ENCODE data around the gene IL4I1.

The IL4I1 gene

GRCh38 chr19:49924004-49924880, 27.6 kb upstream of the IL4I1 start:
- no peak for DNase-seq (ENCODE audit: low read depth, low spot score)

GRCh38 chr19:49923055-49924003, 26.6 kb upstream of the IL4I1 start:
- DNase-seq (ENCODE audit: low read depth, low spot score): no peak

GRCh38 chr19:49921871-49922795, 25.4 kb upstream of the IL4I1 start:
- DNase-seq (ENCODE audit: low read depth, low spot score): no peak

DNA sequence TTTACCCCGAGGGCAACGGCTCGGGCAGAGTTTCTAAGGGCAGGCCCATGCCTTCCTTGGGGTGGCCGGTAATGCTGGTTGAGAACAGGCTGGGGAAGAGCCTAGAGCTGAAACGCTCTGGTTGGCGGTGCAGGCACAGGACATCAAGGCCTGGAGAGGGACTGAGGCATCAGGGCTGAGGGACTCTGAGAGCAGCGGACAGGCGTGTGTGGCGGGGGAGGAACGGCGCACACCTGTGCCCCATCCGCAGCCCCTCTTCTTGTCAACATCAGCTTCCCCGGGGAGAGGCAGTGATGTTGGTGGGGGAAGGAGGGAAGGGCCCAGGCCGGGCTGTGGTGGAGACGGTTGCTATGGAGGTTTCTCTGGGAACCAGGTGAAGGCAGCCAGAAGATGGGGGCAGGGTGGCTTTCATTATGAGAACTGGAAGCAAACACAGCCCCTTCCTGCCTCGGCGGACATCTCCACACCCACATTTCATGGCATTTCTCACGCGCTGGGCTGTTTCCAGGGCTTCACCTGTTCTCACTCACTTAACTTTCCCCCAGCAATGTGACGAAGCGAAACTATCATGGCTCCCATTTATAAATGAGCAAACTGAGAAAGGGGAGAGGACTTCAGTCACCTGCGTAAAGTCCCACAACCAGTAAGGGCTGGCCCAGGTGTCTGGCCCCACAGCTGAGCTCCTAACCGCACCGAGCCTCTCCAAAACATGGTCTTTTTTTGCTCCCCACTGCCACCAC, 24.1 kb upstream of the IL4I1 start:
- DNase-seq (ENCODE audit: low read depth, low spot score): no peak

GRCh38 chr19:49918089-49918488, 21.4 kb upstream of the IL4I1 start:
- DNase-seq (ENCODE audit: low read depth, low spot score): no peak

- DNase-seq (ENCODE audit: low read depth, low spot score): no peak
These were observed 20.4 kb upstream of the IL4I1 start for GRCh38 chr19:49916839-49917733.

GRCh38 chr19:49915271-49915670, 18.6 kb upstream of the IL4I1 start:
- DNase-seq (ENCODE audit: low read depth, low spot score): no peak

DNA sequence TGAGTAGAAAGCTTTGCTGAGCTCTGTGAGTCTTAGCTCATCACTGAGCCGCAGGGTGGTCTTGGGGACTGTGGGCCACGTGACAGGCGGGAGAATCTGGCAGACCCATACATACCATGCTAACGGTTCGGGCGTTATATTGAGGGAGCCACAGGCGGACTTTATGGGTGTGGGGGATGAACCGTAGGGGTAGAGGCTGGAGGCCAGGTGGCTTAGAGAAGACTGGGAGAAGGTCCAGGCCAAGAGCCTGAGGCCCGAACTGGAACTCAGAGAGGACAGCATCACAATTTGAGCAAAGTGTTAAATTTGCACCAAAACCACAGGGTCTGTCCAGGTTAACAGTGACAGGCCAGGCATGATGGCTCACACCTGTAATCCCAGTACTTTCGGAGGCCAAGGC, 17.0 kb upstream of the IL4I1 start:
- no peak for DNase-seq (ENCODE audit: low read depth, low spot score)

DNA sequence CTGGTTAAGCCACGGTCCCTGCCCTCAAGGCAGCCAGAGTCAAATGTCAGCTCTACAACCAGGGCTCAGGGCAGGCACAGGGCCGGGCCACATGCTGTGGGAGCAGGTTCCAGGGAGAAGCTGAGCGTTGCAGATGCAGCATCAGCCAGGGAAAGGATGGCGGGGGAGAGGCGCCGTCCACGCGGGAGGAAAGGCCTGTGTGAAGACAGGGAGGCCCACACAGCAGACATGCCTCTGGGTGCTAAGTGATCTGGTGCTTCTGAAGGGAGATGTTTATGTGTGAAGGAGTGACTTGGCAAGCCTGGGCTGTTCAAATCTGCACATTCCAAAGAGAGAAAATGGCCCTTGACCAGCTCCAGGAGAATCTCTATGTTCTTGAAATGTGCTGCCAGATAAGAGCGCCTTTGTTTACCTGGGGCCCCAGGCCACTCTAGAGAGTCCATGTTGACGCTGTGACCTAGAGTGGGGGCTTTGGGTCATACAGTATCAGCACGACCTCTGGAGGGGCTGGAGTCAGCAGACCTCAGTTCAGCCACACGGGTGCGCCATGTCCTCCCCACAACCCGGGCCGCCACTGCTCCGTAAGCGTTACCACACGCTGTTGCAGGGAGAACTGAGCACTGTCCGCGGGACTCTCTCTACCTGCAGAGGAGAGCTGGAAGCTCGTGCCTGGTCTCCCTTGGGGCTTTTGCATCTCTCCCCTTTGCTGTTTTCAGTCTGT, 16.4 kb upstream of the IL4I1 start:
- no peak for DNase-seq (ENCODE audit: low read depth, low spot score)

- DNase-seq (ENCODE audit: low read depth, low spot score): no peak
These were observed 14.9 kb upstream of the IL4I1 start for GRCh38 chr19:49911381-49912145.

DNA sequence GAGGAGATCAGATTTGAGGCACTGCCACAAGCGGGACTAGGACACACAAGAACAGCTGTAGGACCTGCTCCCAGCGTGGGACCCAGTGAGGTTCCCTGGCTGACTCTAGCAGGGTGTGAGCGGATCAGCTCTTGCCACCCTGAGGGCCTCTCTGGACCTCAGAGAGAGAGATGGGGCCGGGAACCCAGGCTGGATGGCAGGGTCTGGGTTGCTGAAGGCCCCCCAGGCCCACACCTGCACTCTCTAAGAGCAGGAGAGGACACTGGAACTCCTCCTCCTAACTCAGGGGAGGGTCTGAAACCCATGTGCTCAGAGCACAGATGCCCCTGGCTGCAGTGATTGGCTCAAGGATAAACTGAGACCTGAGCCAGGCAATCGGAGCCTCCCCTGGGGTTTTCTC, 13.5 kb upstream of the IL4I1 start:
- no peak for DNase-seq (ENCODE audit: low read depth, low spot score)

DNA sequence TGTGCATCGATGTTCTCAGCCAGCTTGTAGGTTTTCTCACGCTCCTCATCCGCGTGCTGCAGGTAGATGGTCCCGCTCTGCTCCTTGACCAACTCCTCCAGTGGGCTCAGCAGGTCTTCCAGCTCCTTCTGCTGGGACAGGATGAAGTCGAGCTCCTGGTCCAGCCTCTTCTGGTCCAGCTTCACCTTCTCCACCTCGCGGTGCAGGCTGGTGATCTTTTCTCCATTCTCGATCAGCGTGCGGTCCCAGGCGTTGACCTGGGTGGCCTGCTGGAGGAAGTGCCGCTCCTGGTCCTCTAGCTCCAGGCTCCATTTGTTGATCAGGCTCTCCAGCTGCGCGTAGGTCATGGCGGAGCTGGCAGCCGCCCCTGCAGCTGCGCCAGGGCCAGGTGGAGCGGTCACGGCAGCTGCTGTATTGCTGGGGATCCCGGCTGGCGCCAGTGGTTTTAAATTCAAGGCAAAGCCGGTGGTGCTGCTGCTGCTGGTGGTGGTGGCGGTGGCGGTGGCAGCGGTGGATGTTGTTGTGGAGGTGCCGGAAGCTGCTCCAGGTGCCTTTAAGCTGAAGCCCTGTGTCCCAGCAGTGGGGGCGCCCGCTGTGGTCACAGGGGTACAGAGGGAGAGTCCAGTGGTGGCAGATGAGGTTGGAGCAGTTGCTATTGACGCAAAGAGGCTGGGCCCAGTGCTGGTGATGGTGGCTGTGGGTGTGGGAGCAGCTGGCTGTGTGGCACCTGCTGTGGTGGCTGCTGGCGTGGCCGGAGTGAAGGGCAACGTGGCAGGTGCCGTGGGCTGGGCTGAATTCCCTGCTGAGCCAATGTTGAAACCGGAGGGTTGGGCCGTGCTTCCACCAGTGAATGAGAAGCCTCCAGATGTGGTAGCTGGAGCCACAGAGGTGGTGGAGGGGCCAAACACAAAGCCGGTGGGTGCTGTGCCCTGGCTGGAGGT, 12.1 kb upstream of the IL4I1 start:
- no peak for DNase-seq (ENCODE audit: low read depth, low spot score)

- DNase-seq (ENCODE audit: low read depth, low spot score): no peak
These were observed 11.2 kb upstream of the IL4I1 start for GRCh38 chr19:49907745-49908446.

DNA sequence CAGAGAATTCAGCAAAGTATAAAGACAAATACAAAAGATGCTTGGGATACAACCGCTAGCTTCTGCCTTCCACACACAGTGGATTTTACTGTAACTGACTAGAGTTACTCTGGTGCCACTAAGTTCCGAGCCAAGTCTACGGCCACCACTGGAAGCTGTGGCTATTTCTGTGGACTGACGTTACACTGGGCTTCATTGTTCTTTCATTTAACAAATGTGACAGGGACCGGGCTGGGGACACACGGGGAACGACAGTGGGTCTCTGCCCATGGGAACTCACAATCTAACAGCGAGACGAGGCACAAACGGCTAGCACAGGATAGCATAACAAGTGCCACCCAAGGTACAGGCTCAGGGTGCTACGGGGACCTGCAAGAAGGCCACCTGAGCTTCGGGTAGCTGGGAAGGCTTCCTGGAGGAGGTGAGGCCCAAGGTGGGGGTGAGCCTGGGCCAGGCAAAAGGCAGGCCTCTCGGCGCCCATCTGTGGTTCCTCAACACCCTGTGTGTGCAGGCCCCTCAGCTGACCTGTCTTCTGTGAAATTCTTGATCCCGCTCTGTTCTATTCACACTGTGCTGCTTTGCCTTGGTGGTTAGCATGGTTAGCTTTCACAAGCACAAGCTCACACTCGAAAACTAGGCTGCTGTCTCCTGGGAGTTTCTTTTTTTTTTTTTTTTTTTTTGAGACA, 10.3 kb upstream of the IL4I1 start:
- no peak for DNase-seq (ENCODE audit: low read depth, low spot score)

- DNase-seq (ENCODE audit: low read depth, low spot score): no peak
These were observed 7.4 kb upstream of the IL4I1 start for GRCh38 chr19:49904136-49904535.

Measured in smooth muscle cell of the brain vasculature (primary cell).